Retinal pigment epithelial cell (primary cell): ENCODE results near the gene DOCK4.

Source experiments
- DNase-seq: peaks from one replicate; pipeline ENCODE4 v3.0.0-alpha.2; 2010; ENCODE audit warnings: low read depth
- H3K4me3 ChIP-seq: 2 replicates; pipeline ENCODE4 v1.5.1; 2011; ENCODE audit warnings: mild to moderate bottlenecking, low read length, control low read depth, moderate library complexity
- TF ChIP-seq, protein P1 (sequence below): conservative IDR thresholded peaks from 2 replicates; pipeline ENCODE4 v1.5.1; 2011; ENCODE audit warnings: low read depth, low read length, control low read depth, inconsistent platforms

DOCK4 gene

GRCh38 chr7:112192236-112193154 is 13.7 kb downstream of the DOCK4 start:
- TF ChIP-seq, protein P1, sequence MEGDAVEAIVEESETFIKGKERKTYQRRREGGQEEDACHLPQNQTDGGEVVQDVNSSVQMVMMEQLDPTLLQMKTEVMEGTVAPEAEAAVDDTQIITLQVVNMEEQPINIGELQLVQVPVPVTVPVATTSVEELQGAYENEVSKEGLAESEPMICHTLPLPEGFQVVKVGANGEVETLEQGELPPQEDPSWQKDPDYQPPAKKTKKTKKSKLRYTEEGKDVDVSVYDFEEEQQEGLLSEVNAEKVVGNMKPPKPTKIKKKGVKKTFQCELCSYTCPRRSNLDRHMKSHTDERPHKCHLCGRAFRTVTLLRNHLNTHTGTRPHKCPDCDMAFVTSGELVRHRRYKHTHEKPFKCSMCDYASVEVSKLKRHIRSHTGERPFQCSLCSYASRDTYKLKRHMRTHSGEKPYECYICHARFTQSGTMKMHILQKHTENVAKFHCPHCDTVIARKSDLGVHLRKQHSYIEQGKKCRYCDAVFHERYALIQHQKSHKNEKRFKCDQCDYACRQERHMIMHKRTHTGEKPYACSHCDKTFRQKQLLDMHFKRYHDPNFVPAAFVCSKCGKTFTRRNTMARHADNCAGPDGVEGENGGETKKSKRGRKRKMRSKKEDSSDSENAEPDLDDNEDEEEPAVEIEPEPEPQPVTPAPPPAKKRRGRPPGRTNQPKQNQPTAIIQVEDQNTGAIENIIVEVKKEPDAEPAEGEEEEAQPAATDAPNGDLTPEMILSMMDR, result no peak
- DNase-seq, result no peak

GRCh38 chr7:112190120-112190519 is 16.1 kb downstream of the DOCK4 start:
- DNase-seq, result no peak
- TF ChIP-seq, protein P1, result no peak
- no peak overlapping the region for H3K4me3 ChIP-seq

More at GRCh38 chr7:112192236-112193154, 13.7 kb downstream of the DOCK4 start:
- no peak overlapping the region for H3K4me3 ChIP-seq

DNA sequence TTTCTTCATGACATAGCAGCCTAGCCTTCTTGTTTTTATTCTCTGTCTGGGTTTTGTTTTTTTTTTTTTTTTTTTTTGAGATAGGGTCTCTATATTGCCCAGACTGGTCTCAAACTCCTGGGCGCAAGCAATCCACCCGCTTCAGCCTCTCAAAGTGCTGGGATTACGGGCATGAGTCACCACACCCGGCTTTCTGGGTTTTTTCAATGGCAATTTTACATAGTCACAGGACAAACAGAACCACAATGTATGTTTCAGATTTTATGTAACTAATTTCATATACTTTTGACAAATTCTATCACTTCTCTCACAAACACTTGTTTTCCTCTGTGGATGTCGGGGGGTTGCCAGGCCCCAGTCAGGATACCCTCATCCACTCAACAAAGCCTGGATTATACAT is 16.5 kb downstream of the DOCK4 start:
- TF ChIP-seq, protein P1, result no peak
- DNase-seq, result no peak

DNA sequence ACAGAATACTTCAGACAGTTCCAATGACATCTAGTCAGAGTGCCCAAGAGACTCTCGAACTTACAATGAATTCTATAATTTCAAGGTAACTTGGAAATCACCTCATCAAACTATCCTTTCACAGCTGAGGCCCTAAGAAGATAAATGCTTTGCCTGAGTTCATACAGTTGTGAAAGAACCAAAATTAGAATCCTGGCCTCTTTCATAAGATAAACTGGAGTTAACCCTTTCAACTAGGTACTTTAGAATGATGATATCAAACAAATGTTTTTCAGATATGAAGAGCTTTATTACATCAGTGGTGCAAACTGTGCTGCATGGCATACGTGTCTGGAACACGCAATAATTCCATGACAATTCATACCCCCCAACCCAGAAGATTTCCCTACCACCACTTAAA is 17.9 kb downstream of the DOCK4 start:
- H3K4me3 ChIP-seq, result no peak overlapping the region
- no peak for DNase-seq
- TF ChIP-seq, protein P1, result no peak

More for the DNA sequence above, 16.5 kb downstream of the DOCK4 start:
- H3K4me3 ChIP-seq, result no peak overlapping the region

GRCh38 chr7:112186300-112186699 is 19.9 kb downstream of the DOCK4 start:
- no peak overlapping the region for H3K4me3 ChIP-seq
- no peak for DNase-seq
- TF ChIP-seq, protein P1, result no peak

- DNase-seq, result no peak
- TF ChIP-seq, protein P1, result no peak
- H3K4me3 ChIP-seq, result no peak overlapping the region
These were observed 21.0 kb downstream of the DOCK4 start for GRCh38 chr7:112185005-112185834.
